GM18507 (cell line): ENCODE measurements around the gene CAPN2.

ENCODE experiments used
- DNase-seq: peaks from one replicate; pipeline ENCODE4 v3.0.0; 2011; ENCODE audit warnings: low read depth; ENCODE audit not compliant: insufficient read length; ENCODE audit errors: extremely low spot score
- FAIRE-seq: peaks from 2 replicates; lab custom pipeline; 2011; peaks lifted over from hg19 to GRCh38; lab: Jason Lieb, UNC

The CAPN2 gene

DNA sequence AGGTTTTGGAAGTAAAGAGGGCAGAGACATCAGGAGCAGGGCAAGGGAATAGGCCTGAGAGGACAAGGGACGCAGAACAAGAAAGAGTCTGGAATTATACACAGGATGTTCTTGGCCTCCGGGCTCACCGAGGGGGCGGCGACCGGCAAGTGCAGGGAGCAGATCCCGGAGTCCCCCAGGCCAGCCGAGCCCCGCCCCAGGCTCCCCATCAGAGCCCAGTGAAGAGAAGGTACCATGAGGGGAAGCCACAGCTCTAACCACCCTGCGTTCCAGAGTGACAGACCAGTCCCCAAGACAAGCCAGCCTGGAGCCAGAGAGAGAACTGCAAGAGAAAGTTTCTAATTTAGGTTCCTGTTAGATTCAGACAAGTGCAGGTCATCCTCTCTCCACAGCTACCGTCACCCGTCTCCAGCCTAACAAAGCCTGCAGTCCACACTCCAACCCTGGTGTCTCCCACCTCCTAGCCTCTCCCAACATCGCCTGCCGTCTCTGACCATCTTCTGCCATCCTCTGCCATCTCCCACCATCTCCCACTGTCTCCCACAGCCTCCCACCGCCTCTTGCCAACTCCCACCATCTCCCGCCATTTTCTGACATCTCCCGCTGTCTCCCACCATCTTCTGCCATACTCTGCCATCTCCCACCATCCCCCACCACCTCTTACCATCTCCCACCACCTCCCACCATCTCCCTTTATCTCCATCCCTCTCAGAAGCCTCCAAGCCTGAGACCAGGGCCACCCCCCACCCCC, 42.5 kb downstream of the CAPN2 start:
- FAIRE-seq: no peak
- no peak for DNase-seq

- DNase-seq (no peak), FAIRE-seq (no peak)
Observed at GRCh38 chr1:223755432-223755792, 43.1 kb downstream of the CAPN2 start.

DNA sequence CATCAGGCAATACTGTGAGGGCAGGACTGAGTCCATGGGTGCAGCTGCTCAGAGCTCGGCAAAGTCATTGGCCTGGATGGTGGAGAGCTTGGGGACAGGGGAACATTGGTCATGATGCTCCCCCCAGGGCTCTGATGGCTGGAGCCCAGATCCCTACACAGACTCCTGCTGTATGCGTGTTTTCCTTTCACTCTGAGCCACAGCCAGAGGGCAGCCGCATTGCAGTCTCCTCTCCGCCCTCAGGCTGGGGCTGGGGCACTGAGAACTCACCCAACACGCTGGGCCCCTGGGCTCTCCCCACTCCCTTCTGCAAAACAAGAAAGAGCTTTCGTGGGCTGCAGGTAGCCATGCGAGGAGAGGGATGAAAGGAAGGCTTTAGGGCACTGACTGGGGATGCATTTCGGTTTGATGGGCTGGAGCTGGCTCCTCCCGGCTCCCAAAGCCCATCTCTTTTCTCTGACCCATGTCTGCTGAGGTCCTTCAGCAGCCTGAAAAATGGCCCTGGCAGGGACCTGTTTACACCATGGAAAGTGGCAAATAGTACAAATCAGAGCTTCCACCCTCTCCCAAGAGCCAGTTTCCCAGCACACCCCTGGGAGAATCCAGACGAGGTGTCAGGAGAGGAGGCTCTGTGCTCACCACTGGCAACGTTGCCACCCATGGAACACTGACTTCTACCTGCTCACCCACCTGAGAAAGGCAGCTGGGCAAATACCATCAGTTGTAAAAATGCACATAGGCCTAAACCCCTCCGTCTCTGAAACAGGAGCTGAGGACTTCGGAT, 43.8 kb downstream of the CAPN2 start:
- no peak for DNase-seq

GRCh38 chr1:223756806-223757700, 44.7 kb downstream of the CAPN2 start:
- FAIRE-seq (no peak), DNase-seq (no peak)

More for the DNA sequence above, 43.8 kb downstream of the CAPN2 start:
- FAIRE-seq: no peak

- no peak for DNase-seq
- FAIRE-seq: no peak
Observed at GRCh38 chr1:223758734-223759133, 46.4 kb downstream of the CAPN2 start.

DNA sequence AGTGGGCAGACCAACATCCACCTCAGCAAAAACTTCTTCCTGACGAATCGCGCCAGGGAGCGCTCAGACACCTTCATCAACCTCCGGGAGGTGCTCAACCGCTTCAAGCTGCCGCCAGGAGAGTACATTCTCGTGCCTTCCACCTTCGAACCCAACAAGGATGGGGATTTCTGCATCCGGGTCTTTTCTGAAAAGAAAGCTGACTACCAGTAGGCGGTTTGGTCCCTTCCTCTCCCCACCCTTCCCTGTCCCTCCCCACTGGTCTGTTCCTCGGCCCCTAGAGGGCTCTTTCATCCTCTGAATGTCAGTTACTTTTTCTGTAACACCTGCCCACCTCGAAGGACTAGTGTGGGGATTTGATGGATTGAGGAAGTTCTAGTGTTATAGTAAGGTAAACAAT, 46.9 kb downstream of the CAPN2 start:
- FAIRE-seq (no peak), DNase-seq (no peak)

DNA sequence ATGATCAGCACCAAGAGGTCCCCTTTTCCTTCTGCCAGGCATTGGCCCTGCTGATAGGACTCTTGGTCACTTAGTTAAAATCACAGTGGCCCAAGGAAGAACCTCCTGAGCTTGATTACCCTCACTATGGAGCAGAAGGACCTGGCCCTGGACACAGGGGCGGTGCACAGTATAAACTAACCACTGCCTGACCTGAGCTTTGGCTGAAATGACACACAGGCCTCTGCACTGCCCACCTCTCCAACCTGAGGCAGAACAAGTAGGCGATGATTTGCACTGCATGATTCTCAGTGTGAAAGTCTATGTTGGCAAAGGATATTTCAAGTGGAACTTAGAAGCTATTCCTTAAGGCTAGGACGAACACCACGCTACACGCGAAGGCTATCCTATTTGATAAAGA, 48.5 kb downstream of the CAPN2 start:
- no peak for DNase-seq

GRCh38 chr1:223761411-223761810, 49.1 kb downstream of the CAPN2 start:
- DNase-seq (no peak), FAIRE-seq (no peak)

More for the DNA sequence above, 48.5 kb downstream of the CAPN2 start:
- FAIRE-seq: no peak

DNA sequence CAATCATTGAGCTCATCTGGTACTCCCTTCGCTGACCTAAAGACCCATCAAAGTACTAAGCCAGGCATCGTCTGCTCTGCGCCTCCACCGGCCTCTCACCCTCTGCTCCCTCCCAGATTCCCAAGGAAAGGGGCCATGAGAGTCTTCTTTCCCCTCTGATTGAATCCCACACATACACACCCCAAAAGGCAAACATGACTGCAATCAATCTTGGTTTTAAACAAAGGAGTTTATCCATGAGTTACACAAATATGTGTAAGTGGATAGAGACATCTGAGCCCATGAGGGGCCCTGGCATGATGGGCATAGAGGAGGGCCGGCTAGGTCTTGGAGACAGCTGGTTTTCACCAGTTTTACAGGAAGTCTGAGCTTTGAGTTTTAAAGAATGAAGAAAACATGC, 50.9 kb downstream of the CAPN2 start:
- FAIRE-seq: no peak
- DNase-seq: no peak

GRCh38 chr1:223763881-223764280, 51.5 kb downstream of the CAPN2 start:
- DNase-seq: no peak

DNA sequence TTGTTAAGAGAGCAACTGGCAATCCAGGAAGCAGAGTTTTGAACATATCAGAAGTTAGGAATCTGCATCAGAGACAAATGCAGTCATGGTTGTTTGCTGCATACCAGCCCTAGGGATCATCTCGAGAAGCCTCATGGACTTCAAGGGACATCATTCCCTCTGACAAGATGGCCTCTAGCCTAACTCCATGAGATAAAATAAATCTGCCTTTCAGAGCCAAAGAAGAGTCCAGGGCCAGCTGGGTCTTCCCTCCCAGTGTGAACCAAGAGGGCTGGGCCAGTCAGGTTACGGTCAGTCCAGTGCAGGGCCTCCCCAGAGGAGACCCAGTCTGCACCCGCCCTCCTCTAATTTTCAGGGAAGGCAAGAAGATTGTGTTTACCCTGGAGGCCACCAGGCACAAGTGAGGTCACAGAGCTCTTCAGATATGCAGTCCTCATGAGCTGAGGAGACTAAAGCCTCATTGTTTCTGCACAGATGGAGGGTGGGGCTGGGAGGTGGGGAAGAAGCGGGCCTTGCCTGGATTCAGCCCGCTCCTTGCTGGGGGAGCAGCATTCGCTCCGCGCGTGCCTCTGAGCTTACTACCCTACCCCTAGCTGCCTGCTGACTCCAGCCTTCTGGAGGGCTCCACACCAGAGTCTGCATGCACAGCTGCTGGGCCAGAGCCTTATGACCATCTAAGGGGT, 52.8 kb downstream of the CAPN2 start:
- DNase-seq (no peak), FAIRE-seq (no peak)

More at GRCh38 chr1:223763881-223764280, 51.5 kb downstream of the CAPN2 start:
- no peak for FAIRE-seq

GRCh38 chr1:223765719-223766340, 53.5 kb downstream of the CAPN2 start:
- FAIRE-seq (no peak), DNase-seq (no peak)

DNA sequence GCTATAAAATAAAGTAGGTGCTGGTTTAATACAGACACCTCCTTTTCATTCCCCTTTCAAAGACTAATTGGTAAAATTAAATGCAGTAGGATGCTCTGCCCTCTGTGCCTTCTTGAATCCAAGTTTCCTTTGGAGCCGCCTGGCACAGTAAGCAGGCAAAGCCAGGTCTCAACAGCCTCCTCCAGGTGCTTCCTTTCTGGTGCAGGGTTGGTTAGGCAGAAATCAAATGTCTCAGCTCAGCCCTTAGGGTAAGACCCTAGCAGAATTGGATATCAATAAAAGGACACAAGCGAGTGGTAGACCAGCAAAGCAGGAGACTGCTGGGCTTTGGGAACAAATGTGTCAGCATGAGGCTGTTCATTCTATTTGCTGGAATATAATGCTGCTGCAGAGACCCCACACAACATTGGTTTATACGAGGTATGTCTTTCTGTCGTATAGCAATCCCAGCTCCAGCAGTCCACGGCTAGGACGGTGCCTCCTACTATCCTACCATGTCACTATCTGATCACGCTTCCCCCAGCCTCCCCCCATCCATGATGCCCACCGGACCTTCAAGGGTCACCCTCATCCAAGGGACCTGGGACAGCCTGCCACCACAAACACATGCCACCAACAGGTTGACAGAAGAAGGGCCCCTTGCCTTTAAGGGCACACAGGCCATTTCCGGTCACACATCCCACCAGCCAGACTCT, 58.4 kb downstream of the CAPN2 start:
- DNase-seq: no peak
- no peak for FAIRE-seq

DNA sequence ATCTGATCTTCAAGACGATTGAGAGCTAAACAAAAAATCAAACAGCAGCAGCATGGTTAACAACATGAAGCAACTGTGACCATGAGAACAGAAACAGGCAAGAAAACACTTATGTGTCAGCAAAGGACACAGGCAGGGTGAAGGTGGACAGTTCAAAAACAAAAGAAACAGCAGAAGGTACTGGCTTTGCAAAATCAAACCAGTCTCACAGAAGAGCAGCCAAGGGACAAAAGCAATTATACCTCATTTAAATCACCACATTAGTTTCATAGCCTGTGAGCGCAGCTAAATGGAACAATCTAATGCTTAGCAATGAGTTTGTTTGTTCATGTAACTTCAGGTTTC, 59.1 kb downstream of the CAPN2 start:
- FAIRE-seq: no peak
- DNase-seq: no peak

DNA sequence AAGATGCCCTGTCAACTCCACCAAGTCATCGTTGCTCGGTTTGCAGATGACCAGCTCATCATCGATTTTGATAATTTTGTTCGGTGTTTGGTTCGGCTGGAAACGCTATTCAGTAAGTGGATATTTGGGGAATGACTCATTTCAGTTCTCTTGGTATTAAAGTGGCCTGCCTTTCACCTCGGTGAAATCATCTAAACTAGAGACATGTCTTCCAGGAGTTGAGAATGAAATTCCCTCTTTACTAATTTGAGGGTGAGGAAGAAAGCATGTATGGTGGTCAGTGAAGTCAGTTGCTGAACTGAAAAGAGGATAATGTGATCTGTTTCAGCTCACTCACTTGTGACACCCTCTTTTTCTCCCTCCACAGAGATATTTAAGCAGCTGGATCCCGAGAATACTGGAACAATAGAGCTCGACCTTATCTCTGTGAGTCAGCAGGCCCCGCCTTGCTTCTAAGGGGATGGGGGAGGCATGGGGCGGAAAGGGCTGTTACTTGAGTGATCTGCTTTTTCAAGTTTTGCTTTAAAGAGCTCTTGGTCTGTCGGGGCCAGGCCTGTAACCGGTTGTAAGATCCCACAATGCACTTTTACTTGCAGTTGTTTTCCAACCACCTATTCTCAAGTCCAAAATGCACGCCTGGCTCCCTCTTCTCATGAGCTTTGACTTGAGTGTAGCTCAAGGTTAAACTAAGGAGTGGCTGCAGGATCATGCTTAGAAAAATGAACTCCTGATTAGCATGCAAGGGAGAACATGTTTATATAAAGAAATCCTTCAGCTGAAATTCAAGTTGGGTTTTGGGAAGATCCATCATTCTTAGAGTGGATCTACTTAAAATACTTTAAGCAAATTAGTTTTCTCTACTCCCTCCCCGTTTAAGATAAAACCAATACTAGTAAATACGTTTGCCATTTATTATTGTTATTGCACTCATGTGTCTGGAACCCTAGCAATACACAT, 59.8 kb downstream of the CAPN2 start:
- no peak for DNase-seq
- FAIRE-seq: no peak

GRCh38 chr1:223772771-223773160, 60.4 kb downstream of the CAPN2 start:
- FAIRE-seq (no peak), DNase-seq (no peak)

GRCh38 chr1:223774134-223774814, 61.9 kb downstream of the CAPN2 start:
- FAIRE-seq: no peak

More at GRCh38 chr1:223774134-223774814, 61.9 kb downstream of the CAPN2 start:
- DNase-seq: no peak
